H1 (cell line): ENCODE measurements around the gene PITPNC1. TPM values are rescaled to one million over a fixed set of nuclear protein-coding genes. Genes with fewer than 3 reads are reported as not detected.

Experiments used
- NRF1 ChIP-seq: IDR thresholded peaks from 2 replicates; pipeline ENCODE4 v1.6.1; 2011; ENCODE audit warnings: mild to moderate bottlenecking, low read depth, low read length, improper control_type of control experiment
- POU5F1 ChIP-seq: IDR thresholded peaks from 2 replicates; pipeline ENCODE4 v1.6.1; 2011; ENCODE audit warnings: low read depth, mild to moderate bottlenecking, low read length, moderate library complexity
- RFX5 ChIP-seq: IDR thresholded peaks from 2 replicates; pipeline ENCODE4 v1.6.1; 2011; ENCODE audit warnings: low read depth, low read length, improper control_type of control experiment, borderline replicate concordance
- RNF2 ChIP-seq: fragments of 200-900, 300-1000 bp; sonication (generic); IDR thresholded peaks from 2 replicates; pipeline ENCODE4 v1.7.1; 2016; ENCODE audit warnings: borderline replicate concordance, low read depth, mild to moderate bottlenecking, antibody characterized with exemption, low read length; ENCODE audit not compliant: poor library complexity, severe bottlenecking; ENCODE audit errors: missing control alignments
- polyA plus RNA-seq, 7 experiments: library from polyadenylated mRNA; depleted of rRNA in 3 of 7; stranded (reverse) in 5 of 7; unstranded in 2 of 7; fragments of >200 nt in 5 of 7; fragments of 200-250 nt in 2 of 7; gene quantifications; 1 replicate in 5 of 7; 2 replicates in 1 of 7; 4 replicates in 1 of 7; pipeline versions ENCODE4 v1.2.1 to v1.2.3, GENCODE V29; 2011 to 2013; ENCODE audit warnings: missing spikeins in 2 of 7, mixed read lengths in 2 of 7
- total RNA-seq: library from RNA; stranded (reverse); fragmentation: NEBNext Ultra II Directional; extraction: Animal tissue kit (Norgen Biotek cat#: 25700); gene quantifications from 2 replicates; pipeline ENCODE4 v1.2.1, GENCODE V29; 2021

Gene PITPNC1
- total and polyA plus RNA-seq, 2 of the 8 experiments (the other 6 are each of a cell fraction or from before 2014, with no cell fraction given): 17.6 to 54.7 TPM

- TF ChIP-seq RNF2 (no peak), NRF1 (no peak), POU5F1 (no peak), RFX5 (no peak)
Observed at GRCh38 chr17:67518876-67519275, 141.8 kb downstream of the PITPNC1 start (continued).
